Smooth muscle cell of the brain vasculature (primary cell): ENCODE results near the gene TK2.
"Not testable (repeated sequence)": the region's sequence is repeated elsewhere in the genome, so short reads cannot be mapped to it uniquely, and the experiment has no call there.

Experiments used
- DNase-seq: peaks from one replicate; pipeline ENCODE4 v3.0.0-alpha.2; 2012; ENCODE audit warnings: low read depth, low spot score

TK2 gene

GRCh38 chr16:66507731-66508239, 42.1 kb downstream of the TK2 start:
- no peak for DNase-seq

GRCh38 chr16:66503612-66504011, 46.3 kb downstream of the TK2 start:
- DNase-seq = no peak

- DNase-seq = no peak
These were observed 46.9 kb downstream of the TK2 start for GRCh38 chr16:66503030-66503429.

- DNase-seq = no peak
These were observed 47.7 kb downstream of the TK2 start for GRCh38 chr16:66502020-66502913.

- DNase-seq = not testable (repeated sequence)
These were observed 48.4 kb downstream of the TK2 start for GRCh38 chr16:66501563-66501962.

GRCh38 chr16:66497921-66498320, 52.0 kb downstream of the TK2 start:
- not testable (repeated sequence) for DNase-seq

GRCh38 chr16:66496226-66496625, 53.7 kb downstream of the TK2 start:
- DNase-seq = not testable (repeated sequence)

GRCh38 chr16:66495440-66495839, 54.5 kb downstream of the TK2 start:
- DNase-seq = no peak

GRCh38 chr16:66494916-66495315, 55.0 kb downstream of the TK2 start:
- DNase-seq = no peak

- DNase-seq = no peak
These were observed 56.2 kb downstream of the TK2 start for GRCh38 chr16:66493490-66494401.

GRCh38 chr16:66491716-66492064, 58.2 kb downstream of the TK2 start:
- no peak for DNase-seq

- DNase-seq = no peak
These were observed 58.9 kb downstream of the TK2 start for GRCh38 chr16:66490774-66491715.

- no peak for DNase-seq
These were observed 60.1 kb downstream of the TK2 start for GRCh38 chr16:66489818-66490217.

GRCh38 chr16:66489385-66489784, 60.5 kb downstream of the TK2 start:
- no peak for DNase-seq

- DNase-seq = no peak
These were observed 61.4 kb downstream of the TK2 start for GRCh38 chr16:66488505-66488904.

GRCh38 chr16:66487580-66488275, 62.2 kb downstream of the TK2 start:
- no peak for DNase-seq

GRCh38 chr16:66486773-66487579, 62.9 kb downstream of the TK2 start:
- DNase-seq = peak; percentile 95

- no peak for DNase-seq
These were observed 63.6 kb downstream of the TK2 start for GRCh38 chr16:66486199-66486772.

- DNase-seq = no peak
These were observed 64.5 kb downstream of the TK2 start for GRCh38 chr16:66485376-66485775.
